Middle frontal gyrus (tissue), 1 donor: ENCODE results near the gene TPST2.
"Not testable (repeated sequence)": the region's sequence is repeated elsewhere in the genome, so short reads cannot be mapped to it uniquely, and the experiment has no call there.

Experiments used
- DNase-seq: peaks from one replicate; pipeline ENCODE4 v3.0.0-alpha.2; 2015; ENCODE audit warnings: low spot score; ENCODE audit errors: extremely low spot score

Gene TPST2

GRCh38 chr22:26534171-26534855 is 55.6 kb downstream of the TPST2 start:
- no peak for DNase-seq

- no peak for DNase-seq
These were observed 60.6 kb downstream of the TPST2 start for GRCh38 chr22:26529345-26529744.

GRCh38 chr22:26528518-26528917 is 61.4 kb downstream of the TPST2 start:
- not testable (repeated sequence) for DNase-seq

GRCh38 chr22:26527574-26528465 is 62.1 kb downstream of the TPST2 start:
- DNase-seq: no peak

- DNase-seq: no peak
These were observed 62.8 kb downstream of the TPST2 start for GRCh38 chr22:26527167-26527566.

- peak; percentile 9 for DNase-seq
These were observed 63.9 kb downstream of the TPST2 start for GRCh38 chr22:26525946-26526564.

- DNase-seq: no peak
These were observed 65.1 kb downstream of the TPST2 start for GRCh38 chr22:26524870-26525269.

GRCh38 chr22:26522592-26522991 is 67.3 kb downstream of the TPST2 start:
- no peak for DNase-seq

GRCh38 chr22:26522012-26522411 is 67.9 kb downstream of the TPST2 start:
- no peak for DNase-seq

- DNase-seq: no peak
These were observed 72.5 kb downstream of the TPST2 start for GRCh38 chr22:26517429-26517828.

GRCh38 chr22:26516503-26516902 is 73.4 kb downstream of the TPST2 start:
- no peak for DNase-seq

- DNase-seq: peak; percentile 36
These were observed 74.0 kb downstream of the TPST2 start for GRCh38 chr22:26515931-26516330.

GRCh38 chr22:26514419-26515161 is 75.3 kb downstream of the TPST2 start:
- DNase-seq: no peak

- DNase-seq: no peak
These were observed 76.1 kb downstream of the TPST2 start for GRCh38 chr22:26513838-26514237.

- DNase-seq: peak; percentile 90
These were observed 77.7 kb downstream of the TPST2 start, which contains the start of gene TFIP11 for GRCh38 chr22:26512149-26512793. TSS of gene TFIP11 (minus strand) at chr22:26512473. CDS start at chr22:26510272, 2,201 bp downstream.

- no peak for DNase-seq
These were observed 81.8 kb downstream of the TPST2 start for GRCh38 chr22:26508148-26508547.

GRCh38 chr22:26503758-26504157 is 86.2 kb downstream of the TPST2 start:
- no peak for DNase-seq

GRCh38 chr22:26502688-26503561 is 87.0 kb downstream of the TPST2 start:
- no peak for DNase-seq

GRCh38 chr22:26501996-26502395 is 87.9 kb downstream of the TPST2 start:
- DNase-seq: no peak

GRCh38 chr22:26499188-26499703 is 90.7 kb downstream of the TPST2 start:
- DNase-seq: no peak
